ENCODE results near the gene LOC101059915.
"Not testable (repeated sequence)": the region's sequence is repeated elsewhere in the genome, so short reads cannot be mapped to it uniquely, and the experiment has no call there.

The LOC101059915 gene

DNA sequence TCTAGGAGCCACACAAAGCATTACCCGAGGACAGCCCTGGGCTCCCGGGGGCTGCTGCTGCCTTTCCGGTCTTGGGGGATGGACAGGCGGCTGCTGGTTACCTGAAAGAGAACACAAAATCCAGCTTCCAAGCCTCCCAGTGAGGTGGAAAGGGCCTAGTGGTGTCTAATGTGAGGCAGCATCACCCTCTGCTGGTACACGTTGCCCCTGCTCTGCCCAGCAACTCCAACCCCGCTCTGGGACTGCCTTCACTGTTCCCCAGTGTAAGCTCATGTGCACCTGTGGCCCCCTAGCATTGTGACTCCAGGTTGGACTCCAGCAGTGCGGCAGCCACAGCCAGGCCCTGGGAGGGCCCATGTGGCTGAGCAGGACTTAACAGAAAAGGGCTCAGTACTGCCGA lies 48.2 kb downstream of the LOC101059915 start:
- DNase-seq (ENCODE audit: low spot score); H3K27ac ChIP-seq (ENCODE audit: extremely low read length, insufficient read depth, low read length); H3K4me1 ChIP-seq (ENCODE audit: insufficient read depth, low read length); H3K4me3 ChIP-seq (replicated peaks in 1 of 3; ENCODE audit: insufficient read depth in 1 of 3, low read depth in 2 of 3, low read length in 3 of 3); H3K79me2 ChIP-seq (ENCODE audit: insufficient read depth, low read length); H3K9me3 ChIP-seq (ENCODE audit: low read length); POLR2A ChIA-PET; H3K36me3 ChIP-seq (replicated peaks in 1 of 2; ENCODE audit: control insufficient read depth in 1 of 2, insufficient read depth in 2 of 2, low read length in 2 of 2); in situ Hi-C loops (cut with HindIII; ENCODE audit: extremely low pct_ligation_motif_present, low pct_unique_long_range_greater_than_20kb); H3K4me2 ChIP-seq (ENCODE audit: low read depth, low read length); intact Hi-C loops (cut with micrococcal nuclease; ENCODE audit: unreplicated experiment); CTCF ChIA-PET (ENCODE audit: low intra/inter-chr PET ratio, low total read pairs); H3K9ac ChIP-seq (ENCODE audit: insufficient read depth, low read depth, low read length); H4K20me1 ChIP-seq (ENCODE audit: insufficient read depth, low read length); H3K27me3 ChIP-seq (ENCODE audit: control insufficient read depth in 1 of 2, insufficient read depth in 2 of 2, low read length in 2 of 2); BruUV-seq (replicated peaks); FAIRE-seq; H2AFZ ChIP-seq (ENCODE audit: low read length): not testable (repeated sequence)
- WGBS (ENCODE audit: low lambda C conversion rate), result no CpG with 5 or more reads among the region's 8 CpGs
- peak; percentile 48; the same call in 1 of the 3 replicates for ATAC-seq

DNA sequence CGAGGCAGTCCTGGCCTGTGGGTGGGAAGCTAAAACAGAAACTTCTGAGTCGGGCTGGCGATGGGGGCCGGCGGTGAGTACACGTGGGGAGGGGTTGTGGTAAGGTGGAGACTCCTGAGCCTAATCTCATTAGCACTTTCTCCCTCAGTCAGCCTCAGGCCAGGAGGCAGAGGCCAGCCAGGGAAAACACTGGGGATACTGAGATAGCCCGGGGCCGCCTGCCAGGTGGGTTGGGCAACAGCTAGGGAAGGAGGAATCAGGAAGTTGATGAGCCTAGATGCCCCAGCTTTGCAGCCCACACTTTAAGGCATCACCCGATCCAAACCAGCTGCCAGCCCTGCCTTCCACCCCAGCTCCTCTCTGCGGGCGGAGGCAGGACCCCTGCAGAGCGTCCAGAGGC lies 49.0 kb downstream of the LOC101059915 start:
- in situ Hi-C loops (cut with HindIII; ENCODE audit: extremely low pct_ligation_motif_present, low pct_unique_long_range_greater_than_20kb); DNase-seq (ENCODE audit: low spot score); FAIRE-seq; intact Hi-C loops (cut with micrococcal nuclease; ENCODE audit: unreplicated experiment); H3K4me3 ChIP-seq (replicated peaks in 1 of 3; ENCODE audit: insufficient read depth in 1 of 3, low read depth in 2 of 3, low read length in 3 of 3); H3K79me2 ChIP-seq (ENCODE audit: insufficient read depth, low read length); H3K9ac ChIP-seq (ENCODE audit: insufficient read depth, low read depth, low read length); H3K9me3 ChIP-seq (ENCODE audit: low read length); H3K36me3 ChIP-seq (replicated peaks in 1 of 2; ENCODE audit: control insufficient read depth in 1 of 2, insufficient read depth in 2 of 2, low read length in 2 of 2); BruUV-seq (replicated peaks); H3K27ac ChIP-seq (ENCODE audit: extremely low read length, insufficient read depth, low read length); H4K20me1 ChIP-seq (ENCODE audit: insufficient read depth, low read length); POLR2A ChIA-PET; H3K27me3 ChIP-seq (ENCODE audit: control insufficient read depth in 1 of 2, insufficient read depth in 2 of 2, low read length in 2 of 2); H3K4me2 ChIP-seq (ENCODE audit: low read depth, low read length); CTCF ChIA-PET (ENCODE audit: low intra/inter-chr PET ratio, low total read pairs); H3K4me1 ChIP-seq (ENCODE audit: insufficient read depth, low read length); ATAC-seq; H2AFZ ChIP-seq (ENCODE audit: low read length): not testable (repeated sequence)
- WGBS (ENCODE audit: low lambda C conversion rate), result no CpG with 5 or more reads among the region's 12 CpGs

DNA sequence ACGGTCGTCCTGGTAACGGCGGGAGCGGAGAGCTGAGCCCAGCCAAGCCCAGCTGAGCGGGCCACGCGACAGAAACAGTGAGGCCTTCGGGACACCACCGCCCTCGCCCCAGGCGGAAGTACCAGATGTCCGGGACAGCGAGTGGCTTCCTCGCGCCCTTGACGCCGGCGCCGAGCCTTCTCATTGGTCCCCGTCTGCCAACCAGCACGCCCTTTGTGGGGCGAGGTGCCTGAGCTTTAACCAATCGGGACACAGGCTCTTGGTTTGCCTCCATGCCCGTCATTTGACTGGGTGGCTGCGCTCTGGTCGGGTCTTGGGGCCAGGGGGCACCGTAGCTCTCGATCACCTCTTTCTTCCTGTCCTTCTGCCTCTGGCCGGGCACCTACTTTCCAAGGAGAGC lies 50.8 kb downstream of the LOC101059915 start, which contains the start of gene CXorf49:
Gene CXorf49 (minus strand): TSS at position 101 of the 400 bp plus-strand sequence. CDS start 134 bp downstream, outside the sequence.
- H3K27me3 ChIP-seq (ENCODE audit: control insufficient read depth in 1 of 2, insufficient read depth in 2 of 2, low read length in 2 of 2); BruUV-seq (replicated peaks); H3K9ac ChIP-seq (ENCODE audit: insufficient read depth, low read depth, low read length); CTCF ChIA-PET (ENCODE audit: low intra/inter-chr PET ratio, low total read pairs); H3K4me2 ChIP-seq (ENCODE audit: low read depth, low read length); H3K79me2 ChIP-seq (ENCODE audit: insufficient read depth, low read length); H4K20me1 ChIP-seq (ENCODE audit: insufficient read depth, low read length); H3K4me3 ChIP-seq (replicated peaks in 1 of 3; ENCODE audit: insufficient read depth in 1 of 3, low read depth in 2 of 3, low read length in 3 of 3); in situ Hi-C loops (cut with HindIII; ENCODE audit: extremely low pct_ligation_motif_present, low pct_unique_long_range_greater_than_20kb); H3K27ac ChIP-seq (ENCODE audit: extremely low read length, insufficient read depth, low read length); intact Hi-C loops (cut with micrococcal nuclease; ENCODE audit: unreplicated experiment); H2AFZ ChIP-seq (ENCODE audit: low read length); ATAC-seq; POLR2A ChIA-PET; H3K36me3 ChIP-seq (replicated peaks in 1 of 2; ENCODE audit: control insufficient read depth in 1 of 2, insufficient read depth in 2 of 2, low read length in 2 of 2); H3K9me3 ChIP-seq (ENCODE audit: low read length); H3K4me1 ChIP-seq (ENCODE audit: insufficient read depth, low read length); DNase-seq (ENCODE audit: low spot score); FAIRE-seq: not testable (repeated sequence)
- WGBS (ENCODE audit: low lambda C conversion rate), result no CpG with 5 or more reads among the region's 30 CpGs

DNA sequence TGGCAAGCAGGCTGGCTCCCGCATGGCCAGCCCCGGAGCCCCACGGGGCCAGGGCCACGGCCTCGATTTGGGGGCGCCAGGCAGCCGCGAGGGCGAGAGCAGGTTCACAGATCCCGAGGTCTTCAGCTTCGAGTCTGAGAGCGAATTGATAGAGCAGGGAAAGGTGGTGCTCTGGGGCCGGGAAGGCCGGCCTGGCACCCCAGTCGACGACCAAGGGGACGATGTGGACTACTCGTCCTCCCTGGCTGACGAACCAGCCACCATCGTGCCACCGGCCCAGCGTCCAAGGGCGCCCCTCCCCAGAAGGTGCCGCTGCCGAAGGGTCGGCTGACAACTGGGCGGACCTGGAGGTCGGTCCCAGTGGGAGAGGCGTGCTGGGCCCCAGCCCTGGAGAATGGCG lies 51.8 kb downstream of the LOC101059915 start:
- BruUV-seq (replicated peaks), result not testable (repeated sequence)
- WGBS (ENCODE audit: low lambda C conversion rate), result no CpG with 5 or more reads among the region's 30 CpGs

More for the DNA sequence above, 51.8 kb downstream of the LOC101059915 start:
- H3K36me3 ChIP-seq (replicated peaks in 1 of 2; ENCODE audit: control insufficient read depth in 1 of 2, insufficient read depth in 2 of 2, low read length in 2 of 2); FAIRE-seq; H3K79me2 ChIP-seq (ENCODE audit: insufficient read depth, low read length); H3K27me3 ChIP-seq (ENCODE audit: control insufficient read depth in 1 of 2, insufficient read depth in 2 of 2, low read length in 2 of 2); H3K4me3 ChIP-seq (replicated peaks in 1 of 3; ENCODE audit: insufficient read depth in 1 of 3, low read depth in 2 of 3, low read length in 3 of 3); CTCF ChIA-PET (ENCODE audit: low intra/inter-chr PET ratio, low total read pairs); H3K9ac ChIP-seq (ENCODE audit: insufficient read depth, low read depth, low read length); in situ Hi-C loops (cut with HindIII; ENCODE audit: extremely low pct_ligation_motif_present, low pct_unique_long_range_greater_than_20kb); ATAC-seq; DNase-seq (ENCODE audit: low spot score); POLR2A ChIA-PET; H3K9me3 ChIP-seq (ENCODE audit: low read length); intact Hi-C loops (cut with micrococcal nuclease; ENCODE audit: unreplicated experiment); H3K4me2 ChIP-seq (ENCODE audit: low read depth, low read length); H3K27ac ChIP-seq (ENCODE audit: extremely low read length, insufficient read depth, low read length); H4K20me1 ChIP-seq (ENCODE audit: insufficient read depth, low read length); H2AFZ ChIP-seq (ENCODE audit: low read length); H3K4me1 ChIP-seq (ENCODE audit: insufficient read depth, low read length): not testable (repeated sequence)
